ENCODE results near the gene TNFAIP3. TPM values are rescaled to one million over a fixed set of nuclear protein-coding genes. Genes with fewer than 3 reads are reported as not detected.

The TNFAIP3 gene
- total and polyA plus RNA-seq, 12 donors = 2.9 to 33.3 (median 7.8) TPM

DNA sequence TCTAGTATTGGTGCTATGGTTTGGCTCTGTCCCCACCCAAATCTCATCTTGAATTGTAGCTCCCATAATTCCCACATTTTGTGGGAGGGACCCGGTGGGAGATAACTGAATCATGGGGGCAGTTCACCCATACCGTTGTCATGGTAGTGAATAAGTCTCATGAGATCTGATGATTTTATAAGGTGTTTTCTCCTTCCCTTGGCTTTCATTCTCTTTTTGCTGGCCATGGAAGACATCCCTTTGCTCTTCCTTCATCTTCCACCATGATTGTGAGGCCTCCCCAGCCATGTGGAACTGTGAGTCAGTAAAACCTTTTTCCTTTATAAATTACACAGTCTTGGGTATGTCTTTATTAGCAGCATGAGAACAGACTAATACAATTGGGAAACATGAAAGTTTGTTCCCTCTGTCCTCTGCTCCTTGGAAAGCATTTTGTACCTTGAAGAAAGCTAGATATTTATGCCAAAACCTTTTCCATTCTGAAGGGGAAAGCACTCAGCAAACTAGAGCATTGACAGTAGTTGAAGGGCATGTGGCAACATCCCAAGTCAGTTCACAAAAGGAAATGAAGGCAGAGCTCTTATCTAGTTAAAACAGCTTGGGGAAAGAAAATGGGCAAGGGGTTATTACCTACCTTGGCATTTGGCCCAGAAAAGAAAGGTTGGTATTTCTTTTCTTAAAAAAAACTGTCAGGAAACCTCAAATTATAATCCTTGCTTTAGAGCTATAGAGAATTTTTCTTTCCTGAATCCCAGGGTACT is 10.7 kb upstream of the TNFAIP3 start:
- Histone ChIP-seq H3K4me1 (no peaks in the 10 kb centered on the region), H3K4me3 (no peak overlapping the region), H3K9me3 (no peaks in the 10 kb centered on the region), H3K27me3 (no peaks in the 10 kb centered on the region), H3K36me3 (no peaks in the 10 kb centered on the region), H3K27ac (no peak overlapping the region)
- intact Hi-C loops (cut with DNase I) = no loop called here
- TF ChIP-seq, protein P1, sequence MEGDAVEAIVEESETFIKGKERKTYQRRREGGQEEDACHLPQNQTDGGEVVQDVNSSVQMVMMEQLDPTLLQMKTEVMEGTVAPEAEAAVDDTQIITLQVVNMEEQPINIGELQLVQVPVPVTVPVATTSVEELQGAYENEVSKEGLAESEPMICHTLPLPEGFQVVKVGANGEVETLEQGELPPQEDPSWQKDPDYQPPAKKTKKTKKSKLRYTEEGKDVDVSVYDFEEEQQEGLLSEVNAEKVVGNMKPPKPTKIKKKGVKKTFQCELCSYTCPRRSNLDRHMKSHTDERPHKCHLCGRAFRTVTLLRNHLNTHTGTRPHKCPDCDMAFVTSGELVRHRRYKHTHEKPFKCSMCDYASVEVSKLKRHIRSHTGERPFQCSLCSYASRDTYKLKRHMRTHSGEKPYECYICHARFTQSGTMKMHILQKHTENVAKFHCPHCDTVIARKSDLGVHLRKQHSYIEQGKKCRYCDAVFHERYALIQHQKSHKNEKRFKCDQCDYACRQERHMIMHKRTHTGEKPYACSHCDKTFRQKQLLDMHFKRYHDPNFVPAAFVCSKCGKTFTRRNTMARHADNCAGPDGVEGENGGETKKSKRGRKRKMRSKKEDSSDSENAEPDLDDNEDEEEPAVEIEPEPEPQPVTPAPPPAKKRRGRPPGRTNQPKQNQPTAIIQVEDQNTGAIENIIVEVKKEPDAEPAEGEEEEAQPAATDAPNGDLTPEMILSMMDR (IDR thresholded peaks at IDR 0.05) = no peak
- ATAC-seq (no peak), DNase-seq (no peak)
- WGBS, 2 donors = 98 to 99% methylated on average over 2 of the region's 2 CpGs

DNA sequence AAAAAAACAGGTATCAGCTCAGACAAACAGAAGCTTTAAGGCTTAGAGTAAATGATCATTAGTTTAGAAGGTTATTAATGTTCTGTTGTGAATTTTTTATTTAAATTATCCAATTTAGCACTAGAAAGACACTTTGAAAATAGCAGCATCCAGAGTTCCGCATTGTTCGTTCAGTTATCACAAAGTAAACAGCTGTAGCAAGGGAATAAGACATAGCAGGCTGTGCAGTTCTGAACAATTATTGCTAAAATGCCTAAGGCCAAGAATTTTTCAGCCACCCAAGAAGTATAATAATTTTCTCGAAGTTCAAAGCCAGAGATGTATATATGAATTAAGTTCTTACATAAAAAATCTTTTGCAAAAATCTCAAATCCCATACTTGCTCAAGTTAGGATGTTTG is 8.0 kb upstream of the TNFAIP3 start:
- intact Hi-C loops (cut with DNase I) = no loop called here
- DNase-seq (no peak), ATAC-seq (no peak)
- H3K36me3 ChIP-seq = no peaks in the 10 kb centered on the region
- H3K27me3 ChIP-seq = no peaks in the 10 kb centered on the region
- no peaks in the 10 kb centered on the region for H3K9me3 ChIP-seq
- TF ChIP-seq, protein P1 (IDR thresholded peaks at IDR 0.05) = no peak
- 67 to 71% methylated on average over 3 of the region's 3 CpGs for WGBS, 2 donors
- peaks cover 0 to 11% (median 0%) of the 10 kb centered on the region in 9 donors for H3K4me1 ChIP-seq
- no peak overlapping the region for H3K4me3 ChIP-seq
- H3K27ac ChIP-seq = no peak overlapping the region

DNA sequence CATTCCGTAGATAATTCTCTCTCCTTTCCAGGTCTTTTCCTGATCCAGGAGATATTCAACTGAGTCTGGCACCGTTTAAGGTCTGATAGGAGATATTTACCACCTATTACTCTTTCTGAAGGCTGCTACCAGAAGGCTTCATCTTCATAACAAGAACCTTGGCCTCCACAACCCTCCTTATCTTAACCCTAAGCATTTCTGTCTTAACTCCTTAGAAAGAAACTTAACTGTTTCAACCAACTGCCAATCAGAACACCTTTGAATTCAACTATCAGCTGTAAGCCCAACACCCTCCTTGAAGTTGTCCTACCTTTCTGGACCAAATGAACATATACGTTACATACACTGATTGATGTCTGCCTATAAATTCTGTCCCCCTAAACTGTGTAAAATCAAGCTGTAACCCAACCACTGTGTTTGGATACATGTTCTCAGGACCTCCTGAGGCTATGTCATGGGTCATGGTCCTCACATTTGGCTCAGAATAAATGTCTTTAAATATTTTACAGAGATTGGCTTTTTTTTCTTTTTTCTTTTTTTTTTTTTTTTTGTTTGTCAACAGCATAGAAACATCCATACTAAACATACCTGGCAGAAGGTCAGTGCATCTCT is 6.6 kb upstream of the TNFAIP3 start:
- no peak overlapping the region for H3K27ac ChIP-seq
- H3K27me3 ChIP-seq = no peaks in the 10 kb centered on the region
- 77 to 78% methylated on average over 3 of the region's 3 CpGs for WGBS, 2 donors
- ATAC-seq = no peak
- no peaks in the 10 kb centered on the region for H3K9me3 ChIP-seq
- DNase-seq = no peak
- no peaks in the 10 kb centered on the region for H3K36me3 ChIP-seq
- intact Hi-C loops (cut with DNase I) = loop anchor here in 1 of 10 donors (10.0 kb wide), 1 partner anchor 84 kb away; no protein-coding TSS in a partner anchor
- TF ChIP-seq, protein P1 (IDR thresholded peaks at IDR 0.05) = no peak
- no peak overlapping the region for H3K4me3 ChIP-seq
- H3K4me1 ChIP-seq = peaks cover 0 to 11% (median 0%) of the 10 kb centered on the region in 9 donors

DNA sequence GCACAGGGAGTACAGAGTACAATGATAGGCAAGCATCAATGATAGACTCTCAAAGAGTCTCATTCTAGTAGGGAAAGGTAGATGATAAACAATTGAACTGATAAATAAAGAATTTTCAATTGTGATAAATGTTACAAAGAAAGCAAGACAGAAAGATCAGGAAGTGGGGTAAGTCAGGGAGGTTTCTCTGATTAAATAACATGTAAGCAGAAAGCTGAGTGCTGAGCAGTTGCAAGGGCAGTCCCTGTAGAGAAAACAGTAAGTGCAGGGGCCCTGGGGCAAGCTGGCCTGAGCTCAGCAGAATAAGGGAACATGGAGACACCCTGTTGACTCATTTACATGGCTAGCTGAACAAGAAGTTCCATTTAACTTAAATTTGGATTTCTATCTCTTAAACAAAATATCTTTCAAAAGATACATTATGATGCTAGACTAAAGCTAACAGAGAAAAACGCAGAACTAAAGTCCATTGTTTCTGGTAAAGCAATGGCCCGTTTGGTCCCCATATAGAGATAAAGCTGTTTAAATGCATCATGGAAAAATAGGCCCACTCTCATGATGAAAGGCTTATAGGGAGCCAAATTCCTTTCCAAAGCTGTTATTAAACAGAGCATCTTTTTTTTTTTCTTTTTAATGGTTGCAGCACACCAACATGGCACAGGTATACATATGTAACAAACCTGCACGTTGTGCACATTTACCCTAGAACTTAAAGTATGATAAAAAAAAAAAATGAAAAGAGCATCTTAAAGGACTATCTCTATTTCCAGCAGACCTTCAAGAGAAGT is 5.3 kb upstream of the TNFAIP3 start:
- Histone ChIP-seq H3K4me3 (no peak overlapping the region), H3K9me3 (no peaks in the 10 kb centered on the region), H3K36me3 (no peaks in the 10 kb centered on the region), H3K27me3 (no peaks in the 10 kb centered on the region), H3K27ac (no peak overlapping the region), H3K4me1 (peaks cover 3 to 22% (median 8%) of the 10 kb centered on the region in 9 donors)
- DNase-seq (no peak), ATAC-seq (peak in 1 of 8 donors; percentile 38)
- intact Hi-C loops (cut with DNase I) = loop anchor here in 1 of 10 donors (10.0 kb wide), 1 partner anchor 83 kb away; no protein-coding TSS in a partner anchor
- TF ChIP-seq, protein P1 (IDR thresholded peaks at IDR 0.05) = no peak
- WGBS, 2 donors = 84 to 87% methylated on average over 3 of the region's 3 CpGs
